Panc1 (cell line): ENCODE measurements around the gene NKG7. TPM values are rescaled to one million over a fixed set of nuclear protein-coding genes. Genes with fewer than 3 reads are reported as not detected.
"Not testable (repeated sequence)": the region's sequence is repeated elsewhere in the genome, so short reads cannot be mapped to it uniquely, and the experiment has no call there.

Experiments used
- ATAC-seq: fragments of 200-7000 bp; cut with Tn5 transposase; 2 replicates; pipeline ENCODE4 v1.9.1; 2020; ENCODE audit warnings: mild to moderate bottlenecking, moderate library complexity
- BruUV-seq: library from RNA; stranded (reverse); fragments of 400-500 nt; replicated peaks from 2 replicates; lab custom pipeline; 2021; lab: Mats Ljungman, UMichigan
- CTCF ChIA-PET: fragments of 300-600 bp; sonication (Branson Sonifier 250); formaldehyde crosslinking; loops from one replicate; lab custom pipeline; 2022; ENCODE audit warnings: antibody characterized with exemption; lab: Charles Lee
- POLR2A ChIA-PET: fragments of 300-600 bp; sonication (Branson Sonifier 250); formaldehyde crosslinking; loops from one replicate; lab custom pipeline; 2022; ENCODE audit warnings: antibody characterized with exemption; lab: Charles Lee
- DNase-seq: peaks from one replicate; pipeline ENCODE4 v3.0.0-alpha.2; 2010; ENCODE audit warnings: low read depth, low spot score
- H3K27ac ChIP-seq: 2 replicates; pipeline ENCODE4 v1.5.1; 2011; ENCODE audit warnings: mild to moderate bottlenecking, low read length, inconsistent platforms
- H3K27me3 ChIP-seq: fragments of 200-500 bp; sonication (Bioruptor generic); 2 replicates; pipeline ENCODE4 v1.6.0; 2014; ENCODE audit warnings: low read length, inconsistent platforms; ENCODE audit not compliant: control insufficient read depth, insufficient read depth
- H3K36me3 ChIP-seq: fragments of 200-500 bp; sonication (Bioruptor generic); 2 replicates; pipeline ENCODE4 v1.5.1; 2014; ENCODE audit warnings: inconsistent platforms, mild to moderate bottlenecking, low read length, moderate library complexity; ENCODE audit not compliant: control insufficient read depth, insufficient read depth
- H3K4me1 ChIP-seq: 2 replicates; pipeline ENCODE4 v1.5.1; 2011; ENCODE audit warnings: inconsistent platforms, mild to moderate bottlenecking, low read length, moderate library complexity; ENCODE audit not compliant: control insufficient read depth, insufficient read depth
- H3K4me3 ChIP-seq, 2 experiments: 2 replicates each; pipeline ENCODE4 v1.5.1; 2011 to 2012; ENCODE audit warnings: low read depth in 2 of 2, low read length in 2 of 2, mild to moderate bottlenecking in 2 of 2, inconsistent platforms in 1 of 2, moderate library complexity in 1 of 2
- H3K9me3 ChIP-seq: fragments of 200-500 bp; sonication (Bioruptor generic); 2 replicates; pipeline ENCODE4 v1.5.1; 2014; ENCODE audit warnings: low read depth, mild to moderate bottlenecking, inconsistent platforms, low read length, moderate library complexity; ENCODE audit not compliant: control insufficient read depth, insufficient read depth
- POLR2AphosphoS5 ChIP-seq: IDR thresholded peaks from 2 replicates; pipeline ENCODE4 v1.6.1; 2012; ENCODE audit warnings: mild to moderate bottlenecking, low read depth, low read length, moderate library complexity
- SIN3A ChIP-seq: IDR thresholded peaks from 2 replicates; pipeline ENCODE4 v1.6.1; 2012; ENCODE audit warnings: low read depth, mild to moderate bottlenecking, low read length, moderate library complexity, borderline replicate concordance; ENCODE audit not compliant: insufficient read depth
- TCF7L2 ChIP-seq: IDR thresholded peaks from 2 replicates; pipeline ENCODE4 v1.6.1; 2011; ENCODE audit warnings: mild to moderate bottlenecking, low read depth, low read length, inconsistent platforms
- in situ Hi-C: cut with HindIII; loops from 2 replicates; pipeline ENCODE4 v1.10.0; 2016; ENCODE audit warnings: low sequenced_read_pairs, low pct_unique_long_range_greater_than_20kb
- intact Hi-C: fragments of 100-400 bp; cut with micrococcal nuclease; formaldehyde crosslinking; loops from one replicate; pipeline ENCODE4 v1.10.0; 2022; ENCODE audit not compliant: unreplicated experiment
- total RNA-seq: library from RNA; stranded (reverse); gene quantifications from one replicate; pipeline ENCODE4 v1.2.1, GENCODE V29; 2021; ENCODE audit not compliant: unreplicated experiment
- TF ChIP-seq, protein P1 (sequence below): fragments of 450-650 bp; IDR thresholded peaks from 2 replicates; pipeline ENCODE4 v1.5.1; 2017; ENCODE audit warnings: mild to moderate bottlenecking
- TF ChIP-seq, protein P2 (sequence below), 2 experiments: IDR thresholded peaks; 2 replicates each; pipeline ENCODE4 v1.6.1; 2011 to 2012; ENCODE audit warnings: low read depth in 2 of 2, control low read depth in 1 of 2, low read length in 1 of 2, mild to moderate bottlenecking in 1 of 2, moderate library complexity in 1 of 2; ENCODE audit not compliant: insufficient read depth in 1 of 2

The NKG7 gene
- total RNA-seq, 1 experiment from 2014 or later = 0.23 TPM

DNA sequence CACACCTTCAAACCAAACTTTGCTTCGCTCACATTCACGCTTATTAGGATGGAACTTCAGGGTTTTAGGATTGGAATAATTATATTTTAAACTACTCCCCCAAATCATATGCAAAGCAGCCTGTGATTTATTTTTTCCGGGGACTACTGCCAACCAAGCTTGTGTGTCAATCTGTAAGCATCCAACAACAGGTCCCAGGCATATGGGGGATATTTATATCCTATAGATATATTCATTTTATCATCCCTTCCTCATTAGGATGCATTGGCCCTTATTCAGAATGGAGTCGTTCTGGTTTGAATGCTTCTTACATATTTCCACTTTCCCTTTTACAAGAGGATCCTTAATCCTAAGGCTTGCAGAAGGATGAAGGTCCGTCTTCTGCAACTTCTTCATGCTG lies 26.8 kb upstream of the NKG7 start:
- ChIA-PET POLR2A (no interaction called here), CTCF (no interaction called here)
- BruUV-seq = no TSS peak
- no peaks in the 10 kb centered on the region for H3K27me3 ChIP-seq
- no peaks in the 10 kb centered on the region for H3K9me3 ChIP-seq
- no peak overlapping the region for H3K27ac ChIP-seq
- TF ChIP-seq TCF7L2 = no peak
- TF ChIP-seq, protein P1, sequence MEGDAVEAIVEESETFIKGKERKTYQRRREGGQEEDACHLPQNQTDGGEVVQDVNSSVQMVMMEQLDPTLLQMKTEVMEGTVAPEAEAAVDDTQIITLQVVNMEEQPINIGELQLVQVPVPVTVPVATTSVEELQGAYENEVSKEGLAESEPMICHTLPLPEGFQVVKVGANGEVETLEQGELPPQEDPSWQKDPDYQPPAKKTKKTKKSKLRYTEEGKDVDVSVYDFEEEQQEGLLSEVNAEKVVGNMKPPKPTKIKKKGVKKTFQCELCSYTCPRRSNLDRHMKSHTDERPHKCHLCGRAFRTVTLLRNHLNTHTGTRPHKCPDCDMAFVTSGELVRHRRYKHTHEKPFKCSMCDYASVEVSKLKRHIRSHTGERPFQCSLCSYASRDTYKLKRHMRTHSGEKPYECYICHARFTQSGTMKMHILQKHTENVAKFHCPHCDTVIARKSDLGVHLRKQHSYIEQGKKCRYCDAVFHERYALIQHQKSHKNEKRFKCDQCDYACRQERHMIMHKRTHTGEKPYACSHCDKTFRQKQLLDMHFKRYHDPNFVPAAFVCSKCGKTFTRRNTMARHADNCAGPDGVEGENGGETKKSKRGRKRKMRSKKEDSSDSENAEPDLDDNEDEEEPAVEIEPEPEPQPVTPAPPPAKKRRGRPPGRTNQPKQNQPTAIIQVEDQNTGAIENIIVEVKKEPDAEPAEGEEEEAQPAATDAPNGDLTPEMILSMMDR = no peak
- no peak for TF ChIP-seq SIN3A
- no peak for TF ChIP-seq POLR2AphosphoS5
- TF ChIP-seq, protein P2, sequence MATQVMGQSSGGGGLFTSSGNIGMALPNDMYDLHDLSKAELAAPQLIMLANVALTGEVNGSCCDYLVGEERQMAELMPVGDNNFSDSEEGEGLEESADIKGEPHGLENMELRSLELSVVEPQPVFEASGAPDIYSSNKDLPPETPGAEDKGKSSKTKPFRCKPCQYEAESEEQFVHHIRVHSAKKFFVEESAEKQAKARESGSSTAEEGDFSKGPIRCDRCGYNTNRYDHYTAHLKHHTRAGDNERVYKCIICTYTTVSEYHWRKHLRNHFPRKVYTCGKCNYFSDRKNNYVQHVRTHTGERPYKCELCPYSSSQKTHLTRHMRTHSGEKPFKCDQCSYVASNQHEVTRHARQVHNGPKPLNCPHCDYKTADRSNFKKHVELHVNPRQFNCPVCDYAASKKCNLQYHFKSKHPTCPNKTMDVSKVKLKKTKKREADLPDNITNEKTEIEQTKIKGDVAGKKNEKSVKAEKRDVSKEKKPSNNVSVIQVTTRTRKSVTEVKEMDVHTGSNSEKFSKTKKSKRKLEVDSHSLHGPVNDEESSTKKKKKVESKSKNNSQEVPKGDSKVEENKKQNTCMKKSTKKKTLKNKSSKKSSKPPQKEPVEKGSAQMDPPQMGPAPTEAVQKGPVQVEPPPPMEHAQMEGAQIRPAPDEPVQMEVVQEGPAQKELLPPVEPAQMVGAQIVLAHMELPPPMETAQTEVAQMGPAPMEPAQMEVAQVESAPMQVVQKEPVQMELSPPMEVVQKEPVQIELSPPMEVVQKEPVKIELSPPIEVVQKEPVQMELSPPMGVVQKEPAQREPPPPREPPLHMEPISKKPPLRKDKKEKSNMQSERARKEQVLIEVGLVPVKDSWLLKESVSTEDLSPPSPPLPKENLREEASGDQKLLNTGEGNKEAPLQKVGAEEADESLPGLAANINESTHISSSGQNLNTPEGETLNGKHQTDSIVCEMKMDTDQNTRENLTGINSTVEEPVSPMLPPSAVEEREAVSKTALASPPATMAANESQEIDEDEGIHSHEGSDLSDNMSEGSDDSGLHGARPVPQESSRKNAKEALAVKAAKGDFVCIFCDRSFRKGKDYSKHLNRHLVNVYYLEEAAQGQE (IDR thresholded peaks at IDR 0.05; ENCODE audit: insufficient read depth in 1 of 2, low read depth in 2 of 2, low read length in 1 of 2) = no peak
- ATAC-seq = no peak
- DNase-seq = no peak
- H3K4me3 ChIP-seq = no peak overlapping the region
- in situ Hi-C loops = no loop called here
- H3K4me1 ChIP-seq = no peaks in the 10 kb centered on the region; the same call in 1 of the 2 replicates
- no peaks in the 10 kb centered on the region; the same call in 1 of the 2 replicates for H3K36me3 ChIP-seq
- intact Hi-C loops = no loop called here

DNA sequence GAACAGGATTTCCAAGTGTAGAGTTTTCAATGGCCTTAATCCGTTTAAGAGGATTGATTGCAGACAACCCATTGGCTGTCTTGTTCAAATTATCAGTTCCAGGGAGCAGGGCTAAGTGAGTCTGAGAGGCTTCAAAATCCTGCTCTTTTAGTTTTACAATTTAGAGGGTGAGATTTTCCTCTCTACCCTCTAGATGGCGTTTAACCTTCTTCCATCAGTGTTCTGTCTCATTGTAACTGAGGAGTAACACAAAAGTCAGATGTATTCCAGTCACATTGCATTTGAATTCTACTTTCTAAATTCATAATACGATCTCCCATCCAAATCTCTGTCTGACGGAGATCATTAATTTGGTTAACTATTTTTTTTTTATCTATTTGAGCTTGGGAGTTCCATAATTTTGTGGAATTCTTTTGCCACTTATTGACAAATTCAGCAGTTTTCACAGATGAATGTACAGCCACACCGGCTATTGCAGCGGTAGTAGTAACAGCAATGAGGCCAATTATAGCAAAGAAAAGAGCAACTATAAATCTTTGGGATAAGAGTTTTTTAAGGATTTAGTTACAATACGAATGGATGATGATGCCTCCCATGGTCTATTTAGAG lies 25.7 kb upstream of the NKG7 start:
- no TSS peak for BruUV-seq
- in situ Hi-C loops = no loop called here

DNA sequence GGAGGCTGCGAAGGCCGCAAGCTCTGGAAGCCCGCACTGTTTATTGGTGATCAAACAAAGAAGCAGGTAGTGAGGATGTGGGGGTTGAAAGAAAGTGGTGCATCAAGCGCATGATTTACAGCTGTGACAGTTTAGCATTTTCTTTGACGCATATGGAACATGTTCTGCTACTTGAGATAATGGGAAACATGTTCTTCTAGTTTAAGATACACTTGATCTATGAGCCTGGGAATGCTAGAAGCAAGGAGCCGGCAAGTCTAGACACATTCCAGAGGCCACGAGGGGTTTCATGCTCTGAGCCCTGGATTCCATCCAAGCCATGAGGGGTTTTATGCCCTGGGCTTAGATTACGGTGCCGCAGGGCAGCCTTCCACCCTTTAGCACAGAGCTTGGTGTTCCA lies 25.0 kb upstream of the NKG7 start:
- H3K4me3 ChIP-seq, DNase-seq, H3K27ac ChIP-seq, BruUV-seq, intact Hi-C loops, H3K4me1 ChIP-seq, H3K9me3 ChIP-seq, H3K36me3 ChIP-seq, ATAC-seq, in situ Hi-C loops, H3K27me3 ChIP-seq, CTCF ChIA-PET: not testable (repeated sequence)
- POLR2A ChIA-PET = interaction anchor here (0.6 kb wide), 1 partner anchor 259 kb away, joined by 3 read pairs; no protein-coding TSS in a partner anchor

More for the DNA sequence above, 25.7 kb upstream of the NKG7 start:
- Histone ChIP-seq H3K4me3 (no peak overlapping the region), H3K27me3 (no peaks in the 10 kb centered on the region), H3K36me3 (no peaks in the 10 kb centered on the region; the same call in 1 of the 2 replicates), H3K4me1 (peaks cover 3% of the 10 kb centered on the region), H3K9me3 (no peaks in the 10 kb centered on the region), H3K27ac (no peak overlapping the region)
- ATAC-seq (no peak), DNase-seq (no peak)
- TF ChIP-seq, protein P1 = peak; percentile 67
- TF ChIP-seq TCF7L2 = no peak
- ChIA-PET CTCF (interaction anchor here (0.6 kb wide), 1 partner anchor 54 kb away, joined by 3 read pairs; no protein-coding TSS in a partner anchor), POLR2A (no interaction called here)
- intact Hi-C loops = no loop called here
